SU-DHL-6 (cell line): ENCODE results near the gene FAXDC2.

Experiments
- EZH2phosphoT487 ChIP-seq: fragments of 200-600 bp; sonication (generic), shearing (Covaris generic); conservative IDR thresholded peaks from 2 replicates; pipeline ENCODE4 v1.6.1; 2018; ENCODE audit warnings: mild to moderate bottlenecking, antibody characterized with exemption, low read length, moderate library complexity, mixed read lengths
- TF ChIP-seq, protein P1 (sequence below): fragments of 200-600 bp; sonication (generic); IDR thresholded peaks from one replicate; pipeline ENCODE4 v1.5.1; 2017; ENCODE audit warnings: antibody characterized with exemption, mild to moderate bottlenecking, low read length, moderate library complexity; ENCODE audit not compliant: insufficient read depth, poor library complexity, severe bottlenecking

- TF ChIP-seq, protein P1, sequence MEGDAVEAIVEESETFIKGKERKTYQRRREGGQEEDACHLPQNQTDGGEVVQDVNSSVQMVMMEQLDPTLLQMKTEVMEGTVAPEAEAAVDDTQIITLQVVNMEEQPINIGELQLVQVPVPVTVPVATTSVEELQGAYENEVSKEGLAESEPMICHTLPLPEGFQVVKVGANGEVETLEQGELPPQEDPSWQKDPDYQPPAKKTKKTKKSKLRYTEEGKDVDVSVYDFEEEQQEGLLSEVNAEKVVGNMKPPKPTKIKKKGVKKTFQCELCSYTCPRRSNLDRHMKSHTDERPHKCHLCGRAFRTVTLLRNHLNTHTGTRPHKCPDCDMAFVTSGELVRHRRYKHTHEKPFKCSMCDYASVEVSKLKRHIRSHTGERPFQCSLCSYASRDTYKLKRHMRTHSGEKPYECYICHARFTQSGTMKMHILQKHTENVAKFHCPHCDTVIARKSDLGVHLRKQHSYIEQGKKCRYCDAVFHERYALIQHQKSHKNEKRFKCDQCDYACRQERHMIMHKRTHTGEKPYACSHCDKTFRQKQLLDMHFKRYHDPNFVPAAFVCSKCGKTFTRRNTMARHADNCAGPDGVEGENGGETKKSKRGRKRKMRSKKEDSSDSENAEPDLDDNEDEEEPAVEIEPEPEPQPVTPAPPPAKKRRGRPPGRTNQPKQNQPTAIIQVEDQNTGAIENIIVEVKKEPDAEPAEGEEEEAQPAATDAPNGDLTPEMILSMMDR, result no peak
- TF ChIP-seq EZH2phosphoT487, result no peak
These were observed 28.4 kb upstream of the FAXDC2 start for GRCh38 chr5:154878642-154879335.
